Measurements from ENCODE around the gene GPR89A. TPM values are rescaled to one million over a fixed set of nuclear protein-coding genes. Genes with fewer than 3 reads are reported as not detected.

Gene GPR89A
- total and polyA plus RNA-seq, 2 of the 8 experiments (the other 6 are each of a cell fraction or from before 2014, with no cell fraction given), result 26.8 to 46.6 TPM

GRCh38 chr1:145702826-145703225 lies 95.0 kb downstream of the GPR89A start (continued):
- no peak for TF ChIP-seq ATF2 (IDR thresholded peaks at IDR 0.05; ENCODE audit: low read length)

Data from H1 (cell line).